MM.1S (cell line): Measurements from ENCODE around the gene DNAH11.

ENCODE experiments used
- DNase-seq: peaks from one replicate; pipeline ENCODE4 v3.0.0-alpha.2; 2015
- H2AFZ ChIP-seq: fragments of 300-600 bp; sonication (generic); 2 replicates; pipeline ENCODE4 v1.6.0; 2016; ENCODE audit warnings: antibody characterized with exemption, low read length
- H3F3A ChIP-seq: fragments of 300-600 bp; sonication (generic); 2 replicates; pipeline ENCODE4 v1.6.1; 2016; ENCODE audit warnings: mild to moderate bottlenecking, antibody characterized with exemption, low read length, moderate library complexity, mixed read lengths; ENCODE audit not compliant: insufficient read depth
- H3K27ac ChIP-seq: fragments of 300-600 bp; sonication (generic); 2 replicates; pipeline ENCODE4 v1.5.1; 2016; ENCODE audit warnings: mild to moderate bottlenecking, low read length
- H3K27me3 ChIP-seq: fragments of 300-600 bp; sonication (generic); replicated peaks from 2 replicates; pipeline ENCODE4 v1.6.0; 2016; ENCODE audit warnings: low read length; ENCODE audit not compliant: insufficient read depth
- H3K36me3 ChIP-seq: fragments of 300-600 bp; sonication (generic); replicated peaks from 2 replicates; pipeline ENCODE4 v1.6.1; 2016; ENCODE audit warnings: mild to moderate bottlenecking, low read length, mixed read lengths; ENCODE audit not compliant: insufficient read depth
- H3K4me1 ChIP-seq: fragments of 300-600 bp; sonication (generic); 2 replicates; pipeline ENCODE4 v1.6.1; 2016; ENCODE audit warnings: low read length, mixed read lengths
- H3K4me2 ChIP-seq: fragments of 300-600 bp; sonication (generic); 2 replicates; pipeline ENCODE4 v1.6.0; 2016; ENCODE audit warnings: low read depth, low read length
- H3K4me3 ChIP-seq: fragments of 300-600 bp; sonication (generic); 2 replicates; pipeline ENCODE4 v1.5.1; 2016; ENCODE audit warnings: low read length, mixed read lengths
- H3K79me2 ChIP-seq: fragments of 300-600 bp; sonication (generic); 2 replicates; pipeline ENCODE4 v1.6.1; 2016; ENCODE audit warnings: mixed run types, low read length, mixed read lengths
- H3K9ac ChIP-seq: fragments of 300-600 bp; sonication (generic); 2 replicates; pipeline ENCODE4 v1.6.1; 2016; ENCODE audit warnings: low read length, mixed read lengths
- H3K9me2 ChIP-seq: fragments of 300-600 bp; sonication (generic); replicated peaks from 2 replicates; pipeline ENCODE4 v1.6.1; 2016; ENCODE audit warnings: mild to moderate bottlenecking, low read length, mixed read lengths; ENCODE audit not compliant: insufficient read depth
- H3K9me3 ChIP-seq: fragments of 300-600 bp; sonication (generic); replicated peaks from 2 replicates; pipeline ENCODE4 v1.6.1; 2016; ENCODE audit warnings: mild to moderate bottlenecking, low read length, mixed read lengths; ENCODE audit not compliant: insufficient read depth
- H4K20me1 ChIP-seq: fragments of 300-600 bp; sonication (generic); 2 replicates; pipeline ENCODE4 v1.6.1; 2016; ENCODE audit warnings: mild to moderate bottlenecking, low read length, moderate library complexity, mixed read lengths; ENCODE audit not compliant: insufficient read depth
- CTCF ChIP-seq: fragments of 300-600 bp; sonication (generic); IDR thresholded peaks from 2 replicates; pipeline ENCODE4 v1.5.1; 2016; ENCODE audit warnings: antibody characterized with exemption, low read length, mixed read lengths
- EZH2 ChIP-seq: fragments of 300-600 bp; sonication (generic); optimal IDR thresholded peaks from 2 replicates; pipeline ENCODE3; 2017; ENCODE audit warnings: low read depth, mild to moderate bottlenecking, antibody characterized with exemption, low read length, mixed read lengths
- EZH2phosphoT487 ChIP-seq: fragments of 300-600 bp; sonication (generic); IDR thresholded peaks from 2 replicates; pipeline ENCODE4 v1.6.1; 2018; ENCODE audit warnings: antibody characterized with exemption, low read length

Gene DNAH11

GRCh38 chr7:21550821-21551531, 8.1 kb downstream of the DNAH11 start:
- no peaks in the 10 kb centered on the region for H3K79me2 ChIP-seq
- no peaks in the 10 kb centered on the region for H3K27me3 ChIP-seq
- H3K4me3 ChIP-seq, result no peak overlapping the region
- TF ChIP-seq CTCF (no peak), EZH2 (no peak), EZH2phosphoT487 (no peak)
- no peaks in the 10 kb centered on the region for H4K20me1 ChIP-seq
- H3F3A ChIP-seq, result no peaks in the 10 kb centered on the region
- H3K4me2 ChIP-seq, result no peak overlapping the region
- H3K9ac ChIP-seq, result no peak overlapping the region
- no peaks in the 10 kb centered on the region for H3K9me2 ChIP-seq
- no peaks in the 10 kb centered on the region for H3K4me1 ChIP-seq
- H3K9me3 ChIP-seq, result no peaks in the 10 kb centered on the region
- H2AFZ ChIP-seq, result no peak overlapping the region
- no peaks in the 10 kb centered on the region for H3K36me3 ChIP-seq
- H3K27ac ChIP-seq, result no peak overlapping the region
- DNase-seq, result no peak

GRCh38 chr7:21562385-21562784, 19.5 kb downstream of the DNAH11 start:
- DNase-seq, result no peak
- Histone ChIP-seq H4K20me1 (no peaks in the 10 kb centered on the region), H3K4me2 (no peak overlapping the region), H3K4me1 (no peaks in the 10 kb centered on the region), H3K27ac (no peak overlapping the region), H3K36me3 (no peaks in the 10 kb centered on the region), H3K79me2 (no peaks in the 10 kb centered on the region), H3K9me2 (no peaks in the 10 kb centered on the region), H3K9ac (no peak overlapping the region), H3K9me3 (no peaks in the 10 kb centered on the region), H3F3A (no peaks in the 10 kb centered on the region), H3K4me3 (no peak overlapping the region), H2AFZ (no peak overlapping the region), H3K27me3 (no peaks in the 10 kb centered on the region)
- TF ChIP-seq EZH2phosphoT487 (no peak), CTCF (no peak), EZH2 (no peak)

GRCh38 chr7:21565614-21566013, 22.8 kb downstream of the DNAH11 start:
- H3K27ac ChIP-seq, result no peak overlapping the region
- H3F3A ChIP-seq, result no peaks in the 10 kb centered on the region
- H3K4me3 ChIP-seq, result no peak overlapping the region
- no peaks in the 10 kb centered on the region for H3K27me3 ChIP-seq
- no peaks in the 10 kb centered on the region for H3K9me2 ChIP-seq
- H3K9ac ChIP-seq, result no peak overlapping the region
- no peaks in the 10 kb centered on the region for H3K4me1 ChIP-seq
- no peak overlapping the region for H2AFZ ChIP-seq
- TF ChIP-seq EZH2phosphoT487, result no peak
- no peak for TF ChIP-seq CTCF
- TF ChIP-seq EZH2, result no peak
- no peaks in the 10 kb centered on the region for H3K9me3 ChIP-seq
- DNase-seq, result no peak
- no peaks in the 10 kb centered on the region for H3K36me3 ChIP-seq
- no peaks in the 10 kb centered on the region for H4K20me1 ChIP-seq
- H3K4me2 ChIP-seq, result no peak overlapping the region
- H3K79me2 ChIP-seq, result no peaks in the 10 kb centered on the region
